ENCODE measurements around the gene RNF125.
"Not testable (repeated sequence)": the region's sequence is repeated elsewhere in the genome, so short reads cannot be mapped to it uniquely, and the experiment has no call there.

RNF125 gene

DNA sequence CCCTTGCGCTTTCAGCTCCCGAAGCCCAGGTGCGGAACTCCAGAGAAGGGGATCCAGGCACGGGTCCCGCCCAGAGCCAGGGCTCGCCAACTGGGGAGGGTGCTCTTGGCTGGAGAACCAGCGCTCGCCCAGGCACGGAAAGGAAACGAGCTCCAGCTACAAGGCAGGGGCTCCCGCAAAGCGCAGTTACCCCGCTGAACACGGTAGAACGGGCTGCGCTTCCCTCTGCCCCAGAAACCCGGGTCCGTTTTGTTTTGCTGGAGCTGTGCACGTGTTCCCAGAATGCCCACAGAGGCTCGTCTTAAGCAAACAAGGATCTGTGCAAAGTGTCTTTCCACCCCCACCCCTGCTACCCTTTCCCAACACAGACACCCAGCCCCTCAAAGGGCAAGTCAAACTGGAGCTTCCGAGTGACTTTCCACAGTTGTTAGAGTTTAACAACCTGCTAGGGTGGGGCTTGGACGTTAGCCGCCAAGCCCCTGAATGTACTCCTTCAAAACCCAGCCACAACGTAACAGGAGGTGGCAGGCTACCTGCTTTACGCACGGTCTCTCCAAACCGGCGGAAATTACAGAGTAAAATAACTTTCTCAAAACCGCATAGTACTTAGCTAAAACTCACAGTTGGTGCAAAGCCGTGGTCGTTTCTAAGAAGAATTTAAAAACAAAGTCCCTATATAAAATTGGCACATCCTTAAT lies 775 bp downstream of the RNF125 start:
- Histone ChIP-seq H3K79me2 (ENCODE audit: low read length) (no peaks in the 10 kb centered on the region), H3K9ac (ENCODE audit: low read length) (peak overlapping the region; percentile 66), H3K4me2 (ENCODE audit: low read length) (peak overlapping the region; percentile 91), H3K4me1 (ENCODE audit: low read length) (peaks cover 12% of the 10 kb centered on the region; the same call in 1 of the 2 replicates), H3K27me3 (ENCODE audit: low read depth, low read length) (no peaks in the 10 kb centered on the region), H3K9me3 (ENCODE audit: insufficient read depth, low read length) (no peaks in the 10 kb centered on the region), H3K27ac (ENCODE audit: low read length) (no peak overlapping the region), H3K36me3 (replicated peaks; ENCODE audit: low read depth, low read length) (no peaks in the 10 kb centered on the region), H2AFZ (ENCODE audit: low read depth, low read length) (peak overlapping the region; percentile 96), H4K20me1 (ENCODE audit: insufficient read depth, low read length) (no peaks in the 10 kb centered on the region), H3K4me3 (ENCODE audit: low read length) (peak overlapping the region; percentile 90)
- TF ChIP-seq, protein P1, sequence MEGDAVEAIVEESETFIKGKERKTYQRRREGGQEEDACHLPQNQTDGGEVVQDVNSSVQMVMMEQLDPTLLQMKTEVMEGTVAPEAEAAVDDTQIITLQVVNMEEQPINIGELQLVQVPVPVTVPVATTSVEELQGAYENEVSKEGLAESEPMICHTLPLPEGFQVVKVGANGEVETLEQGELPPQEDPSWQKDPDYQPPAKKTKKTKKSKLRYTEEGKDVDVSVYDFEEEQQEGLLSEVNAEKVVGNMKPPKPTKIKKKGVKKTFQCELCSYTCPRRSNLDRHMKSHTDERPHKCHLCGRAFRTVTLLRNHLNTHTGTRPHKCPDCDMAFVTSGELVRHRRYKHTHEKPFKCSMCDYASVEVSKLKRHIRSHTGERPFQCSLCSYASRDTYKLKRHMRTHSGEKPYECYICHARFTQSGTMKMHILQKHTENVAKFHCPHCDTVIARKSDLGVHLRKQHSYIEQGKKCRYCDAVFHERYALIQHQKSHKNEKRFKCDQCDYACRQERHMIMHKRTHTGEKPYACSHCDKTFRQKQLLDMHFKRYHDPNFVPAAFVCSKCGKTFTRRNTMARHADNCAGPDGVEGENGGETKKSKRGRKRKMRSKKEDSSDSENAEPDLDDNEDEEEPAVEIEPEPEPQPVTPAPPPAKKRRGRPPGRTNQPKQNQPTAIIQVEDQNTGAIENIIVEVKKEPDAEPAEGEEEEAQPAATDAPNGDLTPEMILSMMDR (IDR thresholded peaks at IDR 0.05; ENCODE audit: low read depth, low read length) = peak; percentile 28; the same call in 1 of the 2 replicates
- TF ChIP-seq EZH2phosphoT487 (IDR thresholded peaks at IDR 0.05; ENCODE audit: low read depth) = no peak

DNA sequence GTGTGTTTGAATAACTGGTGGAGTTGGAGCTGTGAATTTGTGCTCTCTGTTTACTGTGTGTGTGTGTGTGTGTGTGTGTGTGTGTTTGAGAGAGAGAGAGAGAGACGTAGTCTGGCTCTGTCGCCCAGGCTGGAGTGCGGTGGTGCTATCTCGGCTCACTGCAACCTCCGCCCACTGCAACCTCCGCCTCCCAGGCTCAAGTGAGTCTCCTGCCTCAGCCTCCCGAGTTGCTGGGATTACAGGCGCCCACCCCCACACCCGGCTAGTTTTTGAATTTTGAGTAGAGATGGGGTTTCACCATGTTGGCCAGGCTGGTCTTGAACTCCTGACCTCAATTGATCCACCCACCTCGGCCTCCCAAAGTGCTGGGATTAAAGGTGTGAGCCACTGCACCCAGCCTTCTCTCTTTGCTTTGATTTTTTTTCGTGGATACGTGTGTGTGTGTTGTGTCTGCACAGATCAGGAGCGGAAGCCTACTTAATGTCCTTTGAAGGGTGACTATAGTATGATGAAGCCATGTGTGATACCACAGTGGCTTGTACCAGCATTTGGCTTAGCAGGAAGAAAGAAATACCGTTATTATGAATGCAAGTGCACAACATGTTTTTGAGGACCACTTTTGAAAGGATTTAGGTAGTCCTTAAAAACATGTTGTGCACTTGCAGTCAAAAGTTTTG lies 1.5 kb downstream of the RNF125 start:
- H3K4me2 ChIP-seq (ENCODE audit: low read length) = peak overlapping the region; percentile 91
- peak overlapping the region; percentile 60; the same call in 1 of the 2 replicates for H2AFZ ChIP-seq (ENCODE audit: low read depth, low read length)
- not testable (repeated sequence) for H3K9me3 ChIP-seq (ENCODE audit: insufficient read depth, low read length); H3K27me3 ChIP-seq (ENCODE audit: low read depth, low read length); H3K36me3 ChIP-seq (replicated peaks; ENCODE audit: low read depth, low read length); H4K20me1 ChIP-seq (ENCODE audit: insufficient read depth, low read length); H3K27ac ChIP-seq (ENCODE audit: low read length); H3K79me2 ChIP-seq (ENCODE audit: low read length); H3K9ac ChIP-seq (ENCODE audit: low read length)
- peak overlapping the region; percentile 90 for H3K4me3 ChIP-seq (ENCODE audit: low read length)
- H3K4me1 ChIP-seq (ENCODE audit: low read length) = peaks cover 12% of the 10 kb centered on the region; the same call in 1 of the 2 replicates

- Histone ChIP-seq H4K20me1 (ENCODE audit: insufficient read depth, low read length) (no peaks in the 10 kb centered on the region), H3K4me1 (ENCODE audit: low read length) (peaks cover 21% of the 10 kb centered on the region), H3K4me3 (ENCODE audit: low read length) (no peak overlapping the region), H3K79me2 (ENCODE audit: low read length) (no peaks in the 10 kb centered on the region), H3K9ac (ENCODE audit: low read length) (no peak overlapping the region), H3K27ac (ENCODE audit: low read length) (no peak overlapping the region), H3K4me2 (ENCODE audit: low read length) (no peak overlapping the region), H2AFZ (ENCODE audit: low read depth, low read length) (no peak overlapping the region), H3K9me3 (ENCODE audit: insufficient read depth, low read length) (no peaks in the 10 kb centered on the region), H3K27me3 (ENCODE audit: low read depth, low read length) (no peaks in the 10 kb centered on the region), H3K36me3 (replicated peaks; ENCODE audit: low read depth, low read length) (no peaks in the 10 kb centered on the region)
- TF ChIP-seq EZH2phosphoT487 (IDR thresholded peaks at IDR 0.05; ENCODE audit: low read depth) = no peak
- TF ChIP-seq, protein P1 (IDR thresholded peaks at IDR 0.05; ENCODE audit: low read depth, low read length) = no peak
These were observed 3.3 kb downstream of the RNF125 start for GRCh38 chr18:32021756-32022564.

DNA sequence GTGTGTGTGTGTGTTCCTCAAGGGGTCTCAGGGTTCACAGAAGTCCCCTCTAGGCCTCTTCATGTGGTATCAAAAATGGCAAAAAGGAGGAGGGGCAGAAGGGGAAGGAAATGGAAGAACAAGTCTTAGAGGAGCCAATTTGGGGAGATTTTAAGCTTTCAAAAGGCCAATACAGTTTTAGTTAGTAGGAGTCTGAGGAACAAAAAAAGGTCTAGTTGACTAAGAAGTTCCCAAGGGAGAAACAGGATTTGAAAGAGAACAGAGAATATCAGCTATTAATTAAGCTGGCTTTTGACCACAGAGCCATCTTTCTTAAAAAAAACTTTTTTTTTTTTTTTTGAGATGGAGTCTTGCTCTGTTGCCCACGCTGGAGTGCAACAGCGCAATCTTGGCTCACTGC lies 7.1 kb downstream of the RNF125 start:
- H3K36me3 ChIP-seq (replicated peaks; ENCODE audit: low read depth, low read length) = no peaks in the 10 kb centered on the region
- H3K27ac ChIP-seq (ENCODE audit: low read length) = no peak overlapping the region
- H3K27me3 ChIP-seq (ENCODE audit: low read depth, low read length) = no peaks in the 10 kb centered on the region
- H3K4me2 ChIP-seq (ENCODE audit: low read length) = peak overlapping the region; percentile 31
- H3K9ac ChIP-seq (ENCODE audit: low read length) = no peak overlapping the region
- H3K9me3 ChIP-seq (ENCODE audit: insufficient read depth, low read length) = no peaks in the 10 kb centered on the region
- H2AFZ ChIP-seq (ENCODE audit: low read depth, low read length) = no peak overlapping the region
- TF ChIP-seq, protein P1 (IDR thresholded peaks at IDR 0.05; ENCODE audit: low read depth, low read length) = no peak
- TF ChIP-seq EZH2phosphoT487 (IDR thresholded peaks at IDR 0.05; ENCODE audit: low read depth) = no peak
- H3K79me2 ChIP-seq (ENCODE audit: low read length) = no peaks in the 10 kb centered on the region
- peaks cover 12% of the 10 kb centered on the region for H3K4me1 ChIP-seq (ENCODE audit: low read length)
- peak overlapping the region; percentile 7 for H3K4me3 ChIP-seq (ENCODE audit: low read length)
- no peaks in the 10 kb centered on the region for H4K20me1 ChIP-seq (ENCODE audit: insufficient read depth, low read length)

Measured in OCI-LY3 (cell line).